HepG2 (cell line): ENCODE results near the gene TNNT1. TPM values are rescaled to one million over a fixed set of nuclear protein-coding genes. Genes with fewer than 3 reads are reported as not detected.
A peak's percentile ranks its signal among the peaks of the same experiment; 100 is the strongest.

Experiments used
- ATAD3A ChIP-seq: sonication (generic); formaldehyde crosslinking; IDR thresholded peaks from 2 replicates; pipeline ENCODE4 v1.4.0; 2020; ENCODE audit warnings: missing genetic modification reagents
- DBP ChIP-seq: sonication (generic); formaldehyde crosslinking; IDR thresholded peaks from 2 replicates; pipeline ENCODE4 v1.4.0; 2020; ENCODE audit warnings: missing genetic modification reagents; ENCODE audit errors: not compliant biosample characterization
- KDM1A ChIP-seq: IDR thresholded peaks from 2 replicates; pipeline ENCODE4 v1.6.1; 2016; ENCODE audit warnings: missing compliant biosample characterization
- KDM2A ChIP-seq: sonication (generic); formaldehyde crosslinking; IDR thresholded peaks from 2 replicates; pipeline ENCODE4 v1.4.0; 2020; ENCODE audit warnings: low read depth, missing genetic modification reagents, borderline replicate concordance
- KLF9 ChIP-seq: IDR thresholded peaks from 2 replicates; pipeline ENCODE4 v1.6.1; 2016; ENCODE audit warnings: low read depth
- MIER2 ChIP-seq: IDR thresholded peaks from 2 replicates; pipeline ENCODE4 v1.6.1; 2016; ENCODE audit warnings: missing biosample characterization, missing genetic modification reagents
- NR2C2 ChIP-seq: sonication (generic); formaldehyde crosslinking; IDR thresholded peaks from 2 replicates; pipeline ENCODE4 v1.4.0; 2020; ENCODE audit warnings: missing genetic modification reagents, mild to moderate bottlenecking, moderate library complexity, borderline replicate concordance
- SNAI1 ChIP-seq: sonication (generic); formaldehyde crosslinking; IDR thresholded peaks from 2 replicates; pipeline ENCODE4 v1.5.0; 2020; ENCODE audit warnings: mild to moderate bottlenecking, missing genetic modification reagents, borderline replicate concordance
- ZBTB10 ChIP-seq: sonication (generic); formaldehyde crosslinking; IDR thresholded peaks from 2 replicates; pipeline ENCODE4 v1.4.0; 2020; ENCODE audit warnings: missing genetic modification reagents, borderline replicate concordance
- ZNF24 ChIP-seq: fragments of 450-650 bp; IDR thresholded peaks from 2 replicates; pipeline ENCODE4 v1.6.1; 2017; ENCODE audit warnings: antibody characterized with exemption, mild to moderate bottlenecking
- polyA plus RNA-seq, 8 experiments: library from polyadenylated mRNA; depleted of rRNA in 3 of 8; stranded (reverse) in 7 of 8; unstranded in 1 of 8; fragments of >200 nt; fragmentation: Illumina TruSeq in 4 of 8; extraction: Trizol in 4 of 8; gene quantifications; 2 replicates each; pipeline versions ENCODE4 v1.2.1 to v1.2.3, GENCODE V29; 2011 to 2016; ENCODE audit warnings: low read depth in 4 of 8, missing spikeins in 1 of 8, mixed read lengths in 1 of 8; ENCODE audit not compliant: insufficient read depth in 1 of 8
- total RNA-seq, 5 experiments: library from RNA; depleted of rRNA; stranded (reverse); fragments of >200 nt; fragmentation: Illumina TruSeq; extraction: Trizol; gene quantifications; 2 replicates each; pipeline ENCODE4 v1.2.3, GENCODE V29; 2016; ENCODE audit warnings: low read depth in 1 of 5
- TF ChIP-seq, protein P1 (sequence below): sonication (generic); IDR thresholded peaks from 2 replicates; pipeline ENCODE4 v1.6.1; 2016; ENCODE audit warnings: low read depth, borderline replicate concordance
- TF ChIP-seq, protein P2 (sequence below): sonication (generic); formaldehyde crosslinking; IDR thresholded peaks from 2 replicates; pipeline ENCODE4 v1.5.0; 2020; ENCODE audit warnings: mild to moderate bottlenecking, missing genetic modification reagents, moderate library complexity
- TF ChIP-seq, protein P3 (sequence below): sonication (generic); formaldehyde crosslinking; IDR thresholded peaks from 2 replicates; pipeline ENCODE4 v1.4.0; 2020; ENCODE audit warnings: missing genetic modification reagents

The TNNT1 gene
- total and polyA plus RNA-seq, 2 of the 13 experiments (the other 11 are each of a cell fraction or from before 2014, with no cell fraction given), result 1.3 to 2.4 TPM

DNA sequence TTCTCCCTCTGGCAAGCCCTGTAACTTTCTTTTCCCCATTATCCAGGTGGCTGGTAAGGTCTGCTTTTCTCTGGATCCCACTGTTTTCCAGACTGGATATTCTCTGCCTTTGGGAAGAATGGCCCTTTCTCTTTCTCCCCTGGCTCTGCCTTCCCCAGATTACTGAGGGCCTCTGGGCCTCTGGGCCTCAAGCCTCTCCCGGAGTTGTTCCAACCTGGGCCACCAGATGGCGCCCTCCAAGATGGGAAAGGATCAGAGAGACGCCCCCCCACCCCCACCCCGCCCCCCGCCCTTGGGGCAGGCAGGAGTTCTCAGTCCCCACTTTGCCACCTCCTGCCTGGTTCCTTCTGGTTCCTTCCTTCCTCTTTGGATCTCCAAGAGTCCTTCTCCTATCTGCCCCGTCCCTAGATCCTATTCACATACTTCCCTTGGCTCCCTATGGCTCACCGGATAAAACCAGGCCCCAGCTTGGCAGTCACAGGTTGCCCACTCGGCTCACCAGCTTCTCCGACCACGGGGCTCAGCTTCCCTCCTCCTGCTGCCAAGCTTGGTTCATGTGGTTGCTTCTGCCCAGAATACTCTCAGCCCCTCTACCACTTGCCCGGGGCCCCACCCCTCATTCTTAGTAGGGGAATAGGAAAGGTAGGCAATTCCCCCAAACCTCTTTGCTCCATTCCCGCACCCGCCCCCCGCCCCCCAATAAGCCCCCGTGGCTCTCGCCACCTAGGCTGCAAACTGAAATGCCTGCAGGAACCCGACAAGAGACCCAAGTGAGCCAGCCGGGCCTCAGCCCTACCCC, 60.3 kb downstream of the TNNT1 start (continued):
- TF ChIP-seq DBP (CRISPR knock-in tag) (no peak), KLF9 (CRISPR knock-in tag) (no peak), NR2C2 (CRISPR knock-in tag) (no peak), ZNF24 (no peak), ZBTB10 (CRISPR knock-in tag) (no peak), MIER2 (CRISPR knock-in tag) (no peak), ATAD3A (CRISPR knock-in tag) (no peak), SNAI1 (CRISPR knock-in tag) (no peak), KDM1A (CRISPR knock-in tag) (no peak), KDM2A (CRISPR knock-in tag) (no peak)
- TF ChIP-seq, protein P1, sequence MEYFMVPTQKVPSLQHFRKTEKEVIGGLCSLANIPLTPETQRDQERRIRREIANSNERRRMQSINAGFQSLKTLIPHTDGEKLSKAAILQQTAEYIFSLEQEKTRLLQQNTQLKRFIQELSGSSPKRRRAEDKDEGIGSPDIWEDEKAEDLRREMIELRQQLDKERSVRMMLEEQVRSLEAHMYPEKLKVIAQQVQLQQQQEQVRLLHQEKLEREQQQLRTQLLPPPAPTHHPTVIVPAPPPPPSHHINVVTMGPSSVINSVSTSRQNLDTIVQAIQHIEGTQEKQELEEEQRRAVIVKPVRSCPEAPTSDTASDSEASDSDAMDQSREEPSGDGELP, result no peak
- TF ChIP-seq, protein P2, sequence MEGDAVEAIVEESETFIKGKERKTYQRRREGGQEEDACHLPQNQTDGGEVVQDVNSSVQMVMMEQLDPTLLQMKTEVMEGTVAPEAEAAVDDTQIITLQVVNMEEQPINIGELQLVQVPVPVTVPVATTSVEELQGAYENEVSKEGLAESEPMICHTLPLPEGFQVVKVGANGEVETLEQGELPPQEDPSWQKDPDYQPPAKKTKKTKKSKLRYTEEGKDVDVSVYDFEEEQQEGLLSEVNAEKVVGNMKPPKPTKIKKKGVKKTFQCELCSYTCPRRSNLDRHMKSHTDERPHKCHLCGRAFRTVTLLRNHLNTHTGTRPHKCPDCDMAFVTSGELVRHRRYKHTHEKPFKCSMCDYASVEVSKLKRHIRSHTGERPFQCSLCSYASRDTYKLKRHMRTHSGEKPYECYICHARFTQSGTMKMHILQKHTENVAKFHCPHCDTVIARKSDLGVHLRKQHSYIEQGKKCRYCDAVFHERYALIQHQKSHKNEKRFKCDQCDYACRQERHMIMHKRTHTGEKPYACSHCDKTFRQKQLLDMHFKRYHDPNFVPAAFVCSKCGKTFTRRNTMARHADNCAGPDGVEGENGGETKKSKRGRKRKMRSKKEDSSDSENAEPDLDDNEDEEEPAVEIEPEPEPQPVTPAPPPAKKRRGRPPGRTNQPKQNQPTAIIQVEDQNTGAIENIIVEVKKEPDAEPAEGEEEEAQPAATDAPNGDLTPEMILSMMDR (CRISPR knock-in tag), result peak; percentile 62
- TF ChIP-seq, protein P3, sequence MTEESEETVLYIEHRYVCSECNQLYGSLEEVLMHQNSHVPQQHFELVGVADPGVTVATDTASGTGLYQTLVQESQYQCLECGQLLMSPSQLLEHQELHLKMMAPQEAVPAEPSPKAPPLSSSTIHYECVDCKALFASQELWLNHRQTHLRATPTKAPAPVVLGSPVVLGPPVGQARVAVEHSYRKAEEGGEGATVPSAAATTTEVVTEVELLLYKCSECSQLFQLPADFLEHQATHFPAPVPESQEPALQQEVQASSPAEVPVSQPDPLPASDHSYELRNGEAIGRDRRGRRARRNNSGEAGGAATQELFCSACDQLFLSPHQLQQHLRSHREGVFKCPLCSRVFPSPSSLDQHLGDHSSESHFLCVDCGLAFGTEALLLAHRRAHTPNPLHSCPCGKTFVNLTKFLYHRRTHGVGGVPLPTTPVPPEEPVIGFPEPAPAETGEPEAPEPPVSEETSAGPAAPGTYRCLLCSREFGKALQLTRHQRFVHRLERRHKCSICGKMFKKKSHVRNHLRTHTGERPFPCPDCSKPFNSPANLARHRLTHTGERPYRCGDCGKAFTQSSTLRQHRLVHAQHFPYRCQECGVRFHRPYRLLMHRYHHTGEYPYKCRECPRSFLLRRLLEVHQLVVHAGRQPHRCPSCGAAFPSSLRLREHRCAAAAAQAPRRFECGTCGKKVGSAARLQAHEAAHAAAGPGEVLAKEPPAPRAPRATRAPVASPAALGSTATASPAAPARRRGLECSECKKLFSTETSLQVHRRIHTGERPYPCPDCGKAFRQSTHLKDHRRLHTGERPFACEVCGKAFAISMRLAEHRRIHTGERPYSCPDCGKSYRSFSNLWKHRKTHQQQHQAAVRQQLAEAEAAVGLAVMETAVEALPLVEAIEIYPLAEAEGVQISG (CRISPR knock-in tag), result 0 out of 2 replicates have a peak, but pooled peaks have one; percentile 29
- TF ChIP-seq, all 625 proteins: peak for 5
